ENCODE data around the gene TLR10.

- TF ChIP-seq EZH2 (IDR thresholded peaks at IDR 0.05; ENCODE audit: borderline replicate concordance, low read depth, low read length, severe bottlenecking) (no peak), CTCF (IDR thresholded peaks at IDR 0.05; ENCODE audit: extremely low read depth in 1 of 2, insufficient read depth in 1 of 2, low read depth in 1 of 2, low read length in 2 of 2) (no peak), POLR2A (IDR thresholded peaks at IDR 0.05; ENCODE audit: low read depth, low read length) (no peak), MAX (IDR thresholded peaks at IDR 0.05; ENCODE audit: insufficient read depth, insufficient read length) (no peak), POLR2AphosphoS5 (IDR thresholded peaks at IDR 0.05; ENCODE audit: insufficient read depth, low read depth, low read length) (peak; percentile 31), FOS (IDR thresholded peaks at IDR 0.05; ENCODE audit: borderline replicate concordance, insufficient read depth, low read length) (no peak), MYC (IDR thresholded peaks at IDR 0.05; ENCODE audit: low read depth, low read length) (no peak), JUN (IDR thresholded peaks at IDR 0.05; ENCODE audit: borderline replicate concordance, insufficient read depth, insufficient read length, low read depth) (no peak), GATA2 (IDR thresholded peaks at IDR 0.05; ENCODE audit: insufficient read depth, insufficient read length, low read depth, low read length) (no peak)
These were observed 22.8 kb upstream of the TLR10 start for GRCh38 chr4:38805530-38806145.

Data from endothelial cell of umbilical vein (primary cell).